ES-I3 (cell line): ENCODE data around the gene ASGR1.
"Not testable (repeated sequence)": the region's sequence is repeated elsewhere in the genome, so short reads cannot be mapped to it uniquely, and the experiment has no call there.

ENCODE experiments used
- H3K36me3 ChIP-seq: 2 replicates; pipeline ENCODE4 v1.6.1; 2013; ENCODE audit warnings: mild to moderate bottlenecking, low read length, control low read depth, moderate library complexity; ENCODE audit not compliant: insufficient read depth
- H3K4me1 ChIP-seq: 2 replicates; pipeline ENCODE4 v1.6.1; 2013; ENCODE audit warnings: mild to moderate bottlenecking, control low read depth, low read length; ENCODE audit not compliant: insufficient read depth
- H3K9ac ChIP-seq: 2 replicates; pipeline ENCODE4 v1.6.1; 2013; ENCODE audit warnings: low read depth, mild to moderate bottlenecking, low read length, moderate library complexity
- H3K9me3 ChIP-seq: 2 replicates; pipeline ENCODE4 v1.6.1; 2013; ENCODE audit warnings: mild to moderate bottlenecking, low read length, moderate library complexity; ENCODE audit not compliant: control insufficient read depth, insufficient read depth

Gene ASGR1

GRCh38 chr17:7138800-7139381 lies 40.3 kb downstream of the ASGR1 start:
- no peaks in the 10 kb centered on the region for H3K9me3 ChIP-seq
- no peaks in the 10 kb centered on the region for H3K36me3 ChIP-seq
- peaks cover 10% of the 10 kb centered on the region; the same call in 1 of the 2 replicates for H3K4me1 ChIP-seq
- no peak overlapping the region for H3K9ac ChIP-seq

GRCh38 chr17:7137171-7137943 lies 41.8 kb downstream of the ASGR1 start:
- H3K9ac ChIP-seq: no peak overlapping the region
- H3K9me3 ChIP-seq: no peaks in the 10 kb centered on the region
- H3K36me3 ChIP-seq: no peaks in the 10 kb centered on the region
- peaks cover 19% of the 10 kb centered on the region; the same call in 1 of the 2 replicates for H3K4me1 ChIP-seq

- Histone ChIP-seq H3K4me1 (peaks cover 22% of the 10 kb centered on the region), H3K36me3 (no peaks in the 10 kb centered on the region), H3K9me3 (no peaks in the 10 kb centered on the region), H3K9ac (peak overlapping the region; percentile 33; the same call in 1 of the 2 replicates)
Measured at GRCh38 chr17:7136266-7136877, 42.8 kb downstream of the ASGR1 start.

DNA sequence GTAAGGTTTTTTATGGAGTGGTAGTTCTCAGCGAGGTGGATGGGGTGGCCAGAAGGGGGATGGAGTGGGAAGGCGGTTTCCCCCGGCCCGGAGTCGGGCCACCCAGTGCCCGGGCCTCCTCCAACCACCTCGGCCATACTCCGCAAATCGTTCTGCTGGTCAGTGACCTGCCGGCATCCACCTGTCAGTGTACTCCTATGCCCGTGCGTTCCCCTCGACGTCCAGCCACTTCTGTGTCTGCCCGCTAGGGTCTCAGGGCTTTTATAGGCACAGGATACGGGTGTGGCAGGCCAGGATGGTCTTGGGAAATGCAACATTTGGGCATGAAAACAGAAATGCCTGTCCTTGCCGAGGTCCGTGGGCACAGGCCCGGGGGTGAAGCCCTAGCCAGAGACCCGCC lies 45.3 kb downstream of the ASGR1 start:
- Histone ChIP-seq H3K36me3 (no peaks in the 10 kb centered on the region), H3K4me1 (peaks cover 32% of the 10 kb centered on the region), H3K9me3 (no peaks in the 10 kb centered on the region), H3K9ac (peak overlapping the region; percentile 44; the same call in 1 of the 2 replicates)

DNA sequence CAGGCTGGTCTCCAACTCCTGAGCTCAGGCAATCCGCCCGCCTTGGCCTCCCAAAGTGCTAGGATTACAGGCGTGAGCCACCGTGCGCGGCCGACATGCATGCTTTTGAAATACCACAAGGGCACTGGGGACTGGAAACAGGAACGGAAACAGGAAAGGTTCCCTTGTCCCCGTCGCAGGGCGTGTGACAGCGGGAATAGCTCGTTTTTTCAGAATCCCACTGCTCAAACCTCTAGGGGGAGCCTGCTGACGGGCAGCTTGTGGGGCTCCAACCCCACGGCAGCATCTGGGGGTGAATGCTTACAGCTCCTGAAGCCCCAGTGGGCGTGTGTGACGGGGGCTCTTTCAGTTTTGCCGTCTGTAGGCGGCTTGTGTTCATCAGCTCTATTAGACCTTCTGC lies 45.7 kb downstream of the ASGR1 start:
- H3K36me3 ChIP-seq: no peaks in the 10 kb centered on the region
- H3K9me3 ChIP-seq: no peaks in the 10 kb centered on the region
- peaks cover 32% of the 10 kb centered on the region for H3K4me1 ChIP-seq
- H3K9ac ChIP-seq: peak overlapping the region; percentile 44; the same call in 1 of the 2 replicates

- Histone ChIP-seq H3K36me3 (no peaks in the 10 kb centered on the region), H3K9ac (peak overlapping the region; percentile 22; the same call in 1 of the 2 replicates), H3K9me3 (no peaks in the 10 kb centered on the region), H3K4me1 (peaks cover 31% of the 10 kb centered on the region)
Measured at GRCh38 chr17:7132511-7133094, 46.6 kb downstream of the ASGR1 start.

DNA sequence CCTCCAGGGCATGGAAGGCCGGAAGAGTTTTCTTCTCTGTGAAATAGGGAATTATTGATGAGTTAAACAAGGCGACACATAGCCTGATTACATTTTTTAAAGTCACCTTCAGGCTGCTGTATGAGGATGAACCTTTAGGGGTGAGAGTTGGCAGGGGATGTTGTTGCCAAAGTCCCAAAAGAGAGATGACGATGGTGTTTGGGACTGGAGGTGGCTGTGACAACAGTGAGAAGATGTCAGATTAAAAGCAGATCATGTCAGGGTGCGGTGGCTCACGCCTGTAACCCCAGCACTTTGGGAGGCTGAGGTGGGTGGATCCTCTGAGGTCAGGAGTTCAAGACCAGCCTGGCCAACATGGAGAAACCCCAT lies 47.8 kb downstream of the ASGR1 start:
- no peaks in the 10 kb centered on the region for H3K9me3 ChIP-seq
- H3K4me1 ChIP-seq: peaks cover 26% of the 10 kb centered on the region
- no peaks in the 10 kb centered on the region for H3K36me3 ChIP-seq
- no peak overlapping the region for H3K9ac ChIP-seq

DNA sequence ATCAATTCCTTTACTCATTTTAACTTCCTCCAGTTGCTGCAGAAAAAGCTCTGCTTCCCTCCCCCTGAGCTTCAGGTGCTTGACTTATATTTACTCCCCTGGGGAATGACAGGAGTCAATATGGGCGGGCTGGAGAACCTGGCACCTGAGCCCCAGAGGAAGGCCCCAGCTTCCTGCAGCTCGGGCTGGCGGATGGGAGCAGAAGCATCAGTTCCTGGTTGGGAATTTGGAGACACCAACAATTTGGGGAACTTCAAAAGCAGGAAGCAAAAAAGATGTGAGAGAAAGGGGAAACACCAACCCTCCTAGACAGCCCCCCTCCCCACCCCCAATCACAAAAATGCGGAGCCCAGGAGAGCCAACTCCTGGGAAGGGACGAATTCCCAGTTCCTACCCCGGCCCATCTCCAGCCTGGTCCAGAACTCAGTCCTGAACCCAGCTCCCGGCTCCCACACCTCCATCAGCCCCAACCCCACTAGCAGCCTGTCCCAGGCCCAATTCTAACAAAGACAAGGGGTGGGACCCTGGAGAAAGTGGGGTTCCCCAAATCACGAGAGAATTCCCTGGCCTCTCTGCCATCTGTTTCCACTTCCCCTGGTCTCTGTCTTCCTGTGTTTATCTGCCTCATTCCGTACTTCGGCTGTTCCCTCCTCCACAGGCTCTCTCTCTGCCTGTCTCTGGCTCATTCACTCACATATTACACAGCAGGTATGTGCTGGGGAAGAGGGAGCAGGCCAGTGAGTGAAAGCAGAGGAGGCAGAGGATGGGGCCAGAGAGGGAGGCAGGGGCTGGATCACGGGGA lies 48.3 kb downstream of the ASGR1 start:
- Histone ChIP-seq H3K9ac (peak overlapping the region; percentile 8; the same call in 1 of the 2 replicates), H3K36me3 (no peaks in the 10 kb centered on the region), H3K4me1 (peaks cover 26% of the 10 kb centered on the region), H3K9me3 (no peaks in the 10 kb centered on the region)

- Histone ChIP-seq H3K36me3 (no peaks in the 10 kb centered on the region), H3K4me1 (peaks cover 26% of the 10 kb centered on the region), H3K9ac (no peak overlapping the region), H3K9me3 (no peaks in the 10 kb centered on the region)
Measured at GRCh38 chr17:7129311-7129710, 49.9 kb downstream of the ASGR1 start.

DNA sequence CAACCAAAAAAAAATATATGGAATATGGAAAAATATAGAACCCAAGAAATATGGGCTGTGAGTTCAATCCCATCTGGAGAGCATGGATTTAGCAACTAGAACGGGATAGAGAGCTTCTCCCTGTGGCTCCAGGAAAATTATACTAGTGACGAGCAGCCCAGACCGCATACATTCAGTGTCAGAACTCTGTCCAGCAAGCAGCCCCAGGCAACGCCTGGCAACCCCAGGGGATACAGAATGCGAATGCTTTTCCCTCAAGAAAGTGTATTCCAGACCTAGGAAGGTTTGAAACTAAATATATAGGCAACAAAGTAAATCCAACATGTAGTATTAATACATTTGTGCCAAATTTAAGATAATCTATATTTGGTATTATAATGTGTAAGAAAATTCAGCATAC lies 51.0 kb downstream of the ASGR1 start:
- Histone ChIP-seq H3K9ac (no peak overlapping the region), H3K4me1 (peaks cover 20% of the 10 kb centered on the region), H3K36me3 (no peaks in the 10 kb centered on the region), H3K9me3 (no peaks in the 10 kb centered on the region)

- H3K9me3 ChIP-seq, H3K9ac ChIP-seq: not testable (repeated sequence)
Measured at GRCh38 chr17:7127501-7127900, 51.7 kb downstream of the ASGR1 start.

GRCh38 chr17:7126386-7126785 lies 52.8 kb downstream of the ASGR1 start:
- H3K4me1 ChIP-seq: peaks cover 13% of the 10 kb centered on the region
- not testable (repeated sequence) for H3K9ac ChIP-seq, H3K9me3 ChIP-seq, H3K36me3 ChIP-seq

More at GRCh38 chr17:7127501-7127900, 51.7 kb downstream of the ASGR1 start:
- H3K4me1 ChIP-seq: peaks cover 18% of the 10 kb centered on the region
- H3K36me3 ChIP-seq: not testable (repeated sequence)

DNA sequence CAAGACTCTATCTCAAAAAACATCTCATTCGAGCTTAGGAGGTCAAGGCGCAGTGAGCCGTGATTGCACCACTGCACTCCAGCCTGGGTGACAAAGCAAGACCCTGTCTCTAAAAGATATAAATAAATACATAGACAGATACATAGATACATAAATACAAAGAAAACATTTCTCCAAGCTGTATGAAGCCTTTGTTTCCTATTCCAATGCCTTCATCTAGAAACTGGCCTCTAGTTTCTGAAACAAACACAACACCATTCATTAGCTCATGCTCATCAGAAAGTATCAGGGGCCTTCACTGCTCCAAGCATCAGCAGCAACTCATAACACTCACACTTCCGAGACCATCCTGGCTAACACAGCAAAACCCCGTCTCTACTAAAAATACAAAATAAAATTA lies 54.2 kb downstream of the ASGR1 start:
- Histone ChIP-seq H3K4me1 (peaks cover 4% of the 10 kb centered on the region; the same call in 1 of the 2 replicates), H3K9me3 (no peaks in the 10 kb centered on the region), H3K9ac (no peak overlapping the region), H3K36me3 (no peaks in the 10 kb centered on the region)

DNA sequence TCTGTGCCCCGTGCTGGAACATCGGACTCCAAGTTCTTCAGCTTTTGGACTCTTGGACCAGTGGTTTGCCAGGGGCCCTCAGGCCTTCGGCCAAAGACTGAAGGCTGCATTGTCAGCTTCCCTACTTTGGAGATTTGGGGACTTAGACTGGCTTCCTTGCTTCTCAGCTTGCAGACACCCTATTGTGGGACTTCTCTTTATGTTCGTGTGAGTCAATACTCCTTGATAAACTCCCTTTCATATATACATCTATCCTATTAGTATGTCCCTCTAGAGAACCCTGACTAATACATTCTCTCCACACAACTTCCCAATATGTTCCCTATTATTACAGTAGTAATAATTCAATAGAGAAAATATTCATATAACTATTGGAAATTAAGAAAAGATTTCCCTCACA lies 55.3 kb downstream of the ASGR1 start:
- Histone ChIP-seq H3K36me3 (no peaks in the 10 kb centered on the region), H3K9me3 (no peaks in the 10 kb centered on the region), H3K4me1 (no peaks in the 10 kb centered on the region), H3K9ac (no peak overlapping the region)
